ENCODE data around the gene TPSD1.
A peak's percentile ranks its signal among the peaks of the same experiment; 100 is the strongest.
"Not testable (repeated sequence)": the region's sequence is repeated elsewhere in the genome, so short reads cannot be mapped to it uniquely, and the experiment has no call there.

The TPSD1 gene

GRCh38 chr16:1243907-1244850, 11.7 kb upstream of the TPSD1 start:
- DNase-seq = not testable (repeated sequence)

GRCh38 chr16:1244881-1245280, 11.0 kb upstream of the TPSD1 start:
- DNase-seq = no peak

GRCh38 chr16:1245452-1246020, 10.3 kb upstream of the TPSD1 start:
- no peak for DNase-seq

DNA sequence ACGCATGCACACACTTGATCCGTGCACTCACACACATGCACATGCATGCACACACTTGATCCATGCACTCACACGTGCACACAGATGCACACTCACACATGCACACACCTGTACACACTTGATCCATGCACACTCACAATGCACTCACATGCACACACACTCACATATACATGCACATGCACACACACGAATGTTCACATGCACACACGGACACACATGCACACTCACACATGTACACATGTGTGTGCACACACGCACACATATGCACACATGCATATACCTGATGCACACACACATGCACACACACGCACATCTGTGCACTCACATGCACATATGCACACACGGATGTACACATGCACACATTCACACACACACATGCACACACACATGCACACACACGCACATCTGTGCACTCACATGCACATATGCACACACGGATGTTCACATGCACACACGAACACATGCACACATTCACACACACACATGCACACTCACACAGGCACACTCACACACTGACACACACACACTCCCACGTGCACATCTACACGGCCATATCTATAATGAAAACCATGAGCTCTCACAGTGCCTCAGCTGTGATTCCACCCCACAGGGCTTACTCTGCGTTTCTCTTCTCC, 7.8 kb upstream of the TPSD1 start:
- DNase-seq = not testable (repeated sequence)

DNA sequence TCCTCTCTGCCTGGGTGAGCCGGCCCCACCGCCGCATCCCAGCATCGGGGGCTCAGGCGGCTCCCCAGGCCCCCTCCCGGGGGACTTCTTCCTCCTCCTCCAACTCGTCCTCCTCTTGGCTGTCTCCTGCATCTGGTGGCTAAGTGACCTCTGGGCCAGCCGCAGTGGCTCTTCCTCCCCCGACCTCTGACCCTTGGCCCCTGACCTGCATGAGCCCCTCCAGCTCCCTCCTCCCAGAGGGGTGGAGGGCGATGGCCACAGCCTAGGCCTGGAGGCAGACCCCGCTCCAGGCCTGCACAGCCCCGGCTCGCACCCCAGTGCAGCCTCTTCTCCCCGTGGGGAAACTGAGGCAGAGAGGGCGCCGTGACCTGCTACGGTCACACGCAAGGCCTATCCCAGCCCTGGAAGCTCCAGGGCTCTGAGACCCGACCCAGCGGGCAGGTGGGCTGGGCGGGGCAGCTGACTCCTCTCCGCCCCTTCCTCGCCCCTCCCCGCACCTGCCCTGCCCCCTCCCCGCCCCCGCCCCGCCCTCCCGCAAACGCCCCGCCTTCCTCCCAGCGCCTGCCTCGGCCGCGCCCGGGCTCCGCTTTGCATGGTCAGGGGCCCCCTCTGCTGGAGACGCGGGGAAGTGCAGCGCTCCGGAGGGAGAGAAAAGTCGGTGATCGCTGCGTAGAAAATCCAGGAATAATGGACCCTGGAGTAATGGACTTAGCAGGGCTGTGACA, 6.7 kb upstream of the TPSD1 start:
- DNase-seq = not testable (repeated sequence)

DNA sequence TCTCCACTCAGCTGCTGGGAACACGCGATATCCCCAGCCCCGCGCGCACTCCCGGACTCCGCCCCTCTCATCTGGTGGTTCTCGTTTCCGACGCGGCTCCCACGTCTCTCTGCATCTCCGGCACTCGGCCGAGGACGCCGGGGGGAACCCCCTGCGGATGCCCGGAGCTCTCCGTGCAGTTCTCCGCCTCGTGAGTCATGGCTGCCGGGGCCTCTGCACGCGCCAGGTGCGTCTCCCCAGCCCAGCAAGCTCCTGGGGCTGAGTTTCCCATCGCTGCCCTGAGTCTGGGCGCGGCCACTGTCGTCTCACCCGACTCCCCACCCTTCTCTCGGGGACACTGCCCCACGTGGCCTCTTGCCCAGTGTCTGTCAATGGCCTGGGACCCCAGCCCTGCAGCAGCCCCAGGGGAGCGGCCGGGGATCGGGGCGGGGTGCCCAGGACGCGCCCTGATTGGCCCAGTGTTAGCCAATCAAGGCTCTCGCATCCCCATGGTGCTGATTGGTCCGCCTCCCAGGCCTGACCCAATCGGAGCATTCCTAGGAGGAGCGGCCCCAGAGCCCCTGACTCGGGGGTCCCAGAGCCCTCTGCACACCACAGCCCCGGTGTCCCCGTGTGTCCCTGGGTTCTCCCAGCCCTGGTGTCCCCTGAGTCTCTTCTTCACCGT, 2.0 kb upstream of the TPSD1 start:
- not testable (repeated sequence) for DNase-seq

GRCh38 chr16:1254821-1255220, 1.0 kb upstream of the TPSD1 start:
- DNase-seq = not testable (repeated sequence)

DNA sequence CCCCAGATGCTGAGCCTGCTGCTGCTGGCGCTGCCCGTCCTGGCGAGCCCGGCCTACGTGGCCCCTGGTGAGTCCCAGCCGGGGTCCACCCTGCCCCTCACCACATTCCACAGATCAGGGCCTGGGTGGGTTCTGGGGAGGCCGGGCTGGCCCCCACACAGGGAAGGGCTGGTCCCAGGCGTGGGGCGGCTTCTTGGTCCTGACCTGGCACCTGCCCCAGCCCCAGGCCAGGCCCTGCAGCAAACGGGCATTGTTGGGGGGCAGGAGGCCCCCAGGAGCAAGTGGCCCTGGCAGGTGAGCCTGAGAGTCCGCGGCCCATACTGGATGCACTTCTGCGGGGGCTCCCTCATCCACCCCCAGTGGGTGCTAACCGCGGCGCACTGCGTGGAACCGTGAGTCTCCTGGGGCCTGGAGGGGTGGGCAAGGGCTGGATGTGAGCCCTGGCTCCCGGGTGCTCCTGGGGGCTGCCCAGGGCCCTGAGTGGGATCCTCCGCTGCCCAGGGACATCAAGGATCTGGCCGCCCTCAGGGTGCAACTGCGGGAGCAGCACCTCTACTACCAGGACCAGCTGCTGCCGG, 516 bp downstream of the TPSD1 start:
- DNase-seq = not testable (repeated sequence)

DNA sequence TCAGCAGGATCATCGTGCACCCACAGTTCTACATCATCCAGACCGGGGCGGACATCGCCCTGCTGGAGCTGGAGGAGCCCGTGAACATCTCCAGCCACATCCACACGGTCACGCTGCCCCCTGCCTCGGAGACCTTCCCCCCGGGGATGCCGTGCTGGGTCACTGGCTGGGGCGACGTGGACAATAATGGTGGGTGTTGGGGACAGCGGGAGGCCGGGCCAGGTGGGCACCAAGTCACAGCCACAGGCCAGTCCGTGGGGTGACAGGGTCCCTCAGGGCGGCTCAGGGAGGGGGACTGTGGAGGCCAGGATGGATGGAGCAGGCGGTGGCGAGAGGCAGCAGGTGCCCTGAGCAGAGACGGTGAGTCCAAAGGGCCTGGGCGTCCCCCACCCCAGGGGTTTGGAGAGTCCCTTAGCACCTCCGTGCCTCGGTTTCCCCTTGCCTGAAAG, 1.0 kb downstream of the TPSD1 start:
- no peak for DNase-seq

- DNase-seq = no peak
Observed at GRCh38 chr16:1257561-1258224, 1.8 kb downstream of the TPSD1 start.

DNA sequence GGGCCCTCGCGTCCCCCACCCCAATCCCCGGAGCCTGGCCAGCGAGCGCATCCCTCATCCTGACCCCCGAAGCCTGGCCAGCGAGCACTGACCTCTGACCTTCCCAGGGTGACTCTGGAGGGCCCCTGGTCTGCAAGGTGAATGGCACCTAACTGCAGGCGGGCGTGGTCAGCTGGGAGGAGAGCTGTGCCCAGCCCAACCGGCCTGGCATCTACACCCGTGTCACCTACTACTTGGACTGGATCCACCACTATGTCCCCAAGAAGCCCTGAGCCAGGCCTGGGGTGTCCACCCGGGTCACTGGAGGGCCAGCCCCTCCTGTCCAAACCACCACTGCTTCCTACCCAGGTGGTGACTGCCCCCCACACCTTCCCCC, 2.3 kb downstream of the TPSD1 start:
- no peak for DNase-seq

- no peak for DNase-seq
Observed at GRCh38 chr16:1258906-1259759, 3.3 kb downstream of the TPSD1 start.

GRCh38 chr16:1259760-1260068, 3.8 kb downstream of the TPSD1 start:
- DNase-seq = no peak

DNA sequence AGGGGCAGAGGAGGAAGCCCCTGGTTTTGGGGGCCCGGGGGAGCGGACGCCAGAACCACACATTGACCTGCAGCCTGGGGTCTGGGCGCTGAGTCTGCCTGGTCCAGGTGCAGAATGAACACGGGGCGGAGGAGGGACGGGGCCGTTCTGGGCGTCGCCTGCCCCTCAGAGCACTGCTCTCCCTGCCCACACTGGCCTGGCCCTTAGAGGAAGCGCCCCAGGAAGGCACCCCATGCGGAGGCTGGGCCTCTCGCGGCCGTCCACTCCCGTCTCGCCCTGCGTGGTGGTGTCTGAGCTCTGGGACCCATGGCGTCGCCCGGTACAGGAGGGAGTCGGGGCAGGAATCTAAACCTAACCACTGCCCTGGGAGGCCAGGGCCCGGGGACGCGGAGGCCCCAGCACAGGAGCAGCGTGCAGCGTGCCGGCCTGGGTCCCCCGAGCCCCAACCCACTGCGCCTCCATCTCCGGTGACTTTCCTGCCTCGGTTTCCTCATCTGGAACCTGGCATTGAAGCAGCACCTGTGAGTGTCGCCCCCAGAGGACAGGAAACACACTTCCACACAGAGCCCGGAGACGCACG, 4.3 kb downstream of the TPSD1 start:
- DNase-seq = no peak

GRCh38 chr16:1261131-1261892, 5.4 kb downstream of the TPSD1 start:
- DNase-seq = peak; percentile 11

DNA sequence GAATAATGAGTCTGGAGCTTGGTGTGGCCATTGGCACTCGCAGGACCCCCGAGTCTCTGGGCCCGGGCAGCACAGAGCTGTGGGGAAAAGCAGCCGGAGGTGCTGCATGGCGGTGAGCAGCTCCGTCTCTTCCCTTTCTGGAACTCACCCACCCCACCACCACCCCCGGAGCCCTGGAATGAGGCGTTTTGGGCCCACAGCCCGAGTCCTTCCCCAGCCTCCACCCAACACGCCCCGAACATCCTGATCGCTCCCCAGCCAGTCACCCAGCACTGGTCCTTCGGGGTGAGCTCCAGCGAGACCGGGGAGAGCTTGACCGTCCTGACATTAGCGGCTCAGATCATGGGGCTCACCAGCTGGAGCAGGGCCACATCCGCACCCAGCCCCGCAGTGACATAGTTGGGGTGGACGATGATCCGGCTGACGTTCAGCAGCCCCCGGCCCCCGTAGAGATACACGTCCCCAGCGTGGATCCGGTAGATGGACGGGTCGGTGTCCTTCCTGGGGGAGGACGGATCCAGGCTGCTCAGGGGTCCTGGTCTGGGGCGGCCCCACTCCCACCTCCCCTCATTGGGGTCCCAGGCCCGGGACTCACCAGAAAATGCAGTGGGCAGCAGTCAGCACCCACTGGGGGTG, 6.5 kb downstream of the TPSD1 start:
- DNase-seq = no peak

- DNase-seq = no peak
Observed at GRCh38 chr16:1262846-1263221, 7.0 kb downstream of the TPSD1 start.

DNA sequence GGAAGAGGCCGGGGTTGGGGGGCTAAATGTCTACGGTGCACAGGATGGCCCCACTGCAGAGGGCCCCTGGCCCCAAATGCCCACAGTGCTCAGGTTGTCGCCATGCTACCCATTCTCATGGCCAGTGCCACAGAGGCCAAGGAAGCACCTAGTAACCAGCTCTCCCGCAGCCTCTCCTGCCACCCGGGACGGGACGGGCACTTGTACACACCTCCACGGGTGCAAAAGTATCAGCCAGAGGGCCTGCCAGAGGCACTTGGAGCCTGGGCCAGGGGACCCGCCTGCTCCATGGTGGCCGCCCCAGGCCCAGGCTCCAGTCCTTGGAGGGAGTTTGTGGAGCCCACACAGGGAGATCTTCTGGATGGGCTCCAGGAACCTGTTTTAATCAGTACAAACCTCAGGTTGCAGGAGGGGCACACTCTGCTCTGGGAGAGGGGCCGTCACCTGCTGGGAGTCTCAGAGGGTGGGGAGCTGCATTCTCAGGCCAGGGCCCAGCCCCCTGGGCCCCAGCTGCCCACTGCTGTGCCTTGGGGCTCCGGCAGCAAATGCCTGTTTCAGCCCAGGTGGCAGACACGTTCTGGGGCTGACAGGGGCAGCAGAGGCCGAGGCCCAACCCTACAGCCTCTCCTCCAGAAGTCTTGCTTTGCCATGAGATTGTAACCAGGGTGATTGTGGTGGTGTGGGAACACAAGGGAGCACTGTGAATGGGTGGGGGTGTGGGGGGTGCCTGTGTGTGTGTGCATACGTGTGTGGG, 7.9 kb downstream of the TPSD1 start:
- DNase-seq = no peak

Measured in EL (cell line).